ENCODE data around the gene SLC27A3. TPM values are rescaled to one million over a fixed set of nuclear protein-coding genes. Genes with fewer than 3 reads are reported as not detected.

SLC27A3 gene
- total and polyA plus RNA-seq, 10 of the 15 experiments (the other 5 are each of a cell fraction or from before 2014, with no cell fraction given) = 2.6 to 18.1 (median 8.3) TPM

- H3K9ac ChIP-seq (ENCODE audit: control insufficient read depth, insufficient read depth, low read length) = peak overlapping the region; percentile 54
- in situ Hi-C loops (cut with MboI) (no loop called here), intact Hi-C loops (cut with micrococcal nuclease; ENCODE audit: unreplicated experiment) (no loop called here)
- no peaks in the 10 kb centered on the region for H4K20me1 ChIP-seq (ENCODE audit: control insufficient read depth, insufficient read depth)
- H3K36me3 ChIP-seq (ENCODE audit: control insufficient read depth in 2 of 2, insufficient read depth in 2 of 2, low read length in 1 of 2) = peaks cover 0 to 5% of the 10 kb centered on the region in 2 experiments; a peak in 1 of 4 replicates
- H3K27me3 ChIP-seq (replicated peaks in 1 of 2; ENCODE audit: control insufficient read depth in 2 of 2, insufficient read depth in 2 of 2, low read length in 1 of 2) = no peaks in the 10 kb centered on the region
- peaks cover 40% of the 10 kb centered on the region for H3K79me2 ChIP-seq (ENCODE audit: control insufficient read depth, insufficient read depth, low read length)
- peak overlapping the region; percentile 85 for H3K4me3 ChIP-seq
- BruUV-seq (replicated peaks) = no TSS peak
- ChIA-PET SMC1A (ENCODE audit: uncharacterized antibody, unreplicated experiment) (interaction anchor here (0.8 to 10.3 kb wide), 8 partner anchors 8 to 236 kb away, joined by 3 to 144 read pairs (median 4); no protein-coding TSS in a partner anchor), RAD21 (ENCODE audit: unreplicated experiment) (interaction anchor here (1.3 to 8.5 kb wide), 3 partner anchors 12 to 55 kb away, joined by 6 to 139 read pairs (median 6); no protein-coding TSS in a partner anchor), POLR2A (interaction anchor here (0.6 to 8.7 kb wide), 8 partner anchors 8 to 1083 kb away, joined by 3 to 184 read pairs (median 5); partner anchors contain the start of gene RPS27), CTCF (interaction anchor here (1.1 to 7.0 kb wide), 3 partner anchors 13 to 53 kb away, joined by 3 to 63 read pairs (median 24); no protein-coding TSS in a partner anchor)
- no peak for FAIRE-seq
- peak; percentile 12 for ATAC-seq
- no peaks in the 10 kb centered on the region; the same call in 2 of the 3 replicates for H3K9me3 ChIP-seq (replicated peaks; ENCODE audit: control insufficient read depth, insufficient read depth, low read length)
- TF ChIP-seq, protein P1, sequence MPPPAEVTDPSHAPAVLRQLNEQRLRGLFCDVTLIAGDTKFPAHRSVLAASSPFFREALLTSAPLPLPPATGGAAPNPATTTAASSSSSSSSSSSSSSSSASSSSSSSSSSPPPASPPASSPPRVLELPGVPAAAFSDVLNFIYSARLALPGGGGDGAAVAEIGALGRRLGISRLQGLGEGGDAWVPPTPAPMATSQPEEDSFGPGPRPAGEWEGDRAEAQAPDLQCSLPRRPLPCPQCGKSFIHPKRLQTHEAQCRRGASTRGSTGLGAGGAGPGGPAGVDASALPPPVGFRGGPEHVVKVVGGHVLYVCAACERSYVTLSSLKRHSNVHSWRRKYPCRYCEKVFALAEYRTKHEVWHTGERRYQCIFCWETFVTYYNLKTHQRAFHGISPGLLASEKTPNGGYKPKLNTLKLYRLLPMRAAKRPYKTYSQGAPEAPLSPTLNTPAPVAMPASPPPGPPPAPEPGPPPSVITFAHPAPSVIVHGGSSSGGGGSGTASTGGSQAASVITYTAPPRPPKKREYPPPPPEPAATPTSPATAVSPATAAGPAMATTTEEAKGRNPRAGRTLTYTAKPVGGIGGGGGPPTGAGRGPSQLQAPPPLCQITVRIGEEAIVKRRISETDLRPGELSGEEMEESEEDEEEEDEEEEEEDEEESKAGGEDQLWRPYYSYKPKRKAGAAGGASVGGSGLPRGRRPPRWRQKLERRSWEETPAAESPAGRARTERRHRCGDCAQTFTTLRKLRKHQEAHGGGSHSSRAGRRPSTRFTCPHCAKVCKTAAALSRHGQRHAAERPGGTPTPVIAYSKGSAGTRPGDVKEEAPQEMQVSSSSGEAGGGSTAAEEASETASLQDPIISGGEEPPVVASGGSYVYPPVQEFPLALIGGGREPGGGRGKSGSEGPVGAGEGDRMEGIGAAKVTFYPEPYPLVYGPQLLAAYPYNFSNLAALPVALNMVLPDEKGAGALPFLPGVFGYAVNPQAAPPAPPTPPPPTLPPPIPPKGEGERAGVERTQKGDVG (CRISPR knock-in tag; IDR thresholded peaks at IDR 0.05) = no peak
- TF ChIP-seq IKZF2 (IDR thresholded peaks at IDR 0.05) = peak in 1 of 2 experiments; percentile 51
- TF ChIP-seq ATF7 (IDR thresholded peaks at IDR 0.05; ENCODE audit: low read depth) = peak; percentile 75
- no peak for TF ChIP-seq SMARCA5 (IDR thresholded peaks at IDR 0.05)
- 0 out of 2 replicates have a peak, but pooled peaks have one; percentile 15 for TF ChIP-seq POLR2AphosphoS5 (IDR thresholded peaks at IDR 0.05; ENCODE audit: low read length)
- 0 out of 2 replicates have a peak, but pooled peaks have one; percentile 37 for TF ChIP-seq RELB (IDR thresholded peaks at IDR 0.05; ENCODE audit: low read depth)
- no peak for TF ChIP-seq STAT3 (IDR thresholded peaks at IDR 0.05; ENCODE audit: low read depth, low read length)
- TF ChIP-seq, protein P2, sequence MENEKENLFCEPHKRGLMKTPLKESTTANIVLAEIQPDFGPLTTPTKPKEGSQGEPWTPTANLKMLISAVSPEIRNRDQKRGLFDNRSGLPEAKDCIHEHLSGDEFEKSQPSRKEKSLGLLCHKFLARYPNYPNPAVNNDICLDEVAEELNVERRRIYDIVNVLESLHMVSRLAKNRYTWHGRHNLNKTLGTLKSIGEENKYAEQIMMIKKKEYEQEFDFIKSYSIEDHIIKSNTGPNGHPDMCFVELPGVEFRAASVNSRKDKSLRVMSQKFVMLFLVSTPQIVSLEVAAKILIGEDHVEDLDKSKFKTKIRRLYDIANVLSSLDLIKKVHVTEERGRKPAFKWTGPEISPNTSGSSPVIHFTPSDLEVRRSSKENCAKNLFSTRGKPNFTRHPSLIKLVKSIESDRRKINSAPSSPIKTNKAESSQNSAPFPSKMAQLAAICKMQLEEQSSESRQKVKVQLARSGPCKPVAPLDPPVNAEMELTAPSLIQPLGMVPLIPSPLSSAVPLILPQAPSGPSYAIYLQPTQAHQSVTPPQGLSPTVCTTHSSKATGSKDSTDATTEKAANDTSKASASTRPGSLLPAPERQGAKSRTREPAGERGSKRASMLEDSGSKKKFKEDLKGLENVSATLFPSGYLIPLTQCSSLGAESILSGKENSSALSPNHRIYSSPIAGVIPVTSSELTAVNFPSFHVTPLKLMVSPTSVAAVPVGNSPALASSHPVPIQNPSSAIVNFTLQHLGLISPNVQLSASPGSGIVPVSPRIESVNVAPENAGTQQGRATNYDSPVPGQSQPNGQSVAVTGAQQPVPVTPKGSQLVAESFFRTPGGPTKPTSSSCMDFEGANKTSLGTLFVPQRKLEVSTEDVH (IDR thresholded peaks at IDR 0.05; ENCODE audit: low read depth, partially characterized antibody) = no peak
- TF ChIP-seq TARDBP (IDR thresholded peaks at IDR 0.05; ENCODE audit: borderline replicate concordance) = no peak
- TF ChIP-seq MEF2B (IDR thresholded peaks at IDR 0.05; ENCODE audit: partially characterized antibody, poor library complexity, severe bottlenecking) = peak; percentile 75
- peak; percentile 62 for TF ChIP-seq NR2F1 (conservative IDR thresholded peaks at IDR 0.05)
- TF ChIP-seq TBL1XR1 (IDR thresholded peaks at IDR 0.05; ENCODE audit: low read depth, low read length) = no peak
- TF ChIP-seq NBN (IDR thresholded peaks at IDR 0.05) = 0 out of 2 replicates have a peak, but pooled peaks have one; percentile 44
- H3K27ac ChIP-seq (ENCODE audit: control insufficient read depth, insufficient read depth) = peak overlapping the region; percentile 57
- H3K4me2 ChIP-seq (ENCODE audit: control insufficient read depth, insufficient read depth) = peak overlapping the region; percentile 95
- DNase-seq (ENCODE audit: low read depth, low spot score) = no peak
- WGBS (ENCODE audit: insufficient coverage, insufficient replicate concordance, low lambda C conversion rate, missing lambda C conversion rate) = 27% methylated on average over 5 of the region's 5 CpGs
- H3K4me1 ChIP-seq (ENCODE audit: control insufficient read depth, insufficient read depth, low read length) = peaks cover 32% of the 10 kb centered on the region
- H2AFZ ChIP-seq (ENCODE audit: control insufficient read depth, low read depth, low read length) = no peak overlapping the region
Measured at GRCh38 chr1:153730468-153730988, 44.7 kb upstream of the SLC27A3 start.

All from GM12878 (cell line).